Retina (tissue), 1 donor: ENCODE data around the gene GRK7.
"Not testable (repeated sequence)": the region's sequence is repeated elsewhere in the genome, so short reads cannot be mapped to it uniquely, and the experiment has no call there.

Experiments used
- DNase-seq: peaks from one replicate; pipeline ENCODE4 v3.0.0-alpha.2; 2016

The GRK7 gene

GRCh38 chr3:141762552-141762951, 656 bp upstream of the GRK7 start:
- DNase-seq: not testable (repeated sequence)

GRCh38 chr3:141764045-141764444, 837 bp downstream of the GRK7 start:
- no peak for DNase-seq

GRCh38 chr3:141764465-141764864, 1.3 kb downstream of the GRK7 start:
- no peak for DNase-seq

- no peak for DNase-seq
These were observed 1.8 kb downstream of the GRK7 start for GRCh38 chr3:141764986-141765385.

- no peak for DNase-seq
These were observed 3.9 kb downstream of the GRK7 start for GRCh38 chr3:141767066-141767465.

- DNase-seq: peak; percentile 50
These were observed 6.2 kb downstream of the GRK7 start for GRCh38 chr3:141769221-141769894.

- no peak for DNase-seq
These were observed 10.5 kb downstream of the GRK7 start for GRCh38 chr3:141773676-141774075.

GRCh38 chr3:141776376-141776775, 13.2 kb downstream of the GRK7 start:
- DNase-seq: no peak

- DNase-seq: peak; percentile 17
These were observed 13.7 kb downstream of the GRK7 start for GRCh38 chr3:141776885-141777284.

GRCh38 chr3:141777957-141778813, 15.0 kb downstream of the GRK7 start:
- no peak for DNase-seq

- DNase-seq: no peak
These were observed 16.5 kb downstream of the GRK7 start for GRCh38 chr3:141779667-141780066.

- no peak for DNase-seq
These were observed 19.3 kb downstream of the GRK7 start for GRCh38 chr3:141782386-141782932.

GRCh38 chr3:141783632-141784031, 20.4 kb downstream of the GRK7 start:
- DNase-seq: no peak

GRCh38 chr3:141784096-141784495, 20.9 kb downstream of the GRK7 start:
- DNase-seq: no peak

GRCh38 chr3:141784531-141784930, 21.3 kb downstream of the GRK7 start:
- DNase-seq: no peak

- DNase-seq: no peak
These were observed 24.9 kb downstream of the GRK7 start for GRCh38 chr3:141788149-141788548.

GRCh38 chr3:141788750-141789149, 25.5 kb downstream of the GRK7 start:
- DNase-seq: not testable (repeated sequence)

- DNase-seq: no peak
These were observed 26.1 kb downstream of the GRK7 start for GRCh38 chr3:141789281-141789680.

GRCh38 chr3:141790171-141790570, 27.0 kb downstream of the GRK7 start:
- DNase-seq: no peak

- DNase-seq: no peak
These were observed 29.3 kb downstream of the GRK7 start for GRCh38 chr3:141792495-141792894.

GRCh38 chr3:141793476-141794260, 30.5 kb downstream of the GRK7 start:
- no peak for DNase-seq

GRCh38 chr3:141795276-141795675, 32.1 kb downstream of the GRK7 start:
- DNase-seq: no peak

GRCh38 chr3:141795741-141796080, 32.5 kb downstream of the GRK7 start:
- DNase-seq: no peak
